PC-9 (cell line): ENCODE data around the gene MTMR3.

ENCODE experiments used
- EZH2 ChIP-seq: fragments of 200-600 bp; sonication (generic); IDR thresholded peaks from 2 replicates; pipeline ENCODE4 v1.8.0; 2017; ENCODE audit warnings: antibody characterized with exemption, low read depth
- TF ChIP-seq, protein P1 (sequence below): fragments of 200-600 bp; sonication (generic); conservative IDR thresholded peaks from 2 replicates; pipeline ENCODE4 v1.6.1; 2017; ENCODE audit warnings: mixed run types, antibody characterized with exemption, mild to moderate bottlenecking, moderate library complexity

DNA sequence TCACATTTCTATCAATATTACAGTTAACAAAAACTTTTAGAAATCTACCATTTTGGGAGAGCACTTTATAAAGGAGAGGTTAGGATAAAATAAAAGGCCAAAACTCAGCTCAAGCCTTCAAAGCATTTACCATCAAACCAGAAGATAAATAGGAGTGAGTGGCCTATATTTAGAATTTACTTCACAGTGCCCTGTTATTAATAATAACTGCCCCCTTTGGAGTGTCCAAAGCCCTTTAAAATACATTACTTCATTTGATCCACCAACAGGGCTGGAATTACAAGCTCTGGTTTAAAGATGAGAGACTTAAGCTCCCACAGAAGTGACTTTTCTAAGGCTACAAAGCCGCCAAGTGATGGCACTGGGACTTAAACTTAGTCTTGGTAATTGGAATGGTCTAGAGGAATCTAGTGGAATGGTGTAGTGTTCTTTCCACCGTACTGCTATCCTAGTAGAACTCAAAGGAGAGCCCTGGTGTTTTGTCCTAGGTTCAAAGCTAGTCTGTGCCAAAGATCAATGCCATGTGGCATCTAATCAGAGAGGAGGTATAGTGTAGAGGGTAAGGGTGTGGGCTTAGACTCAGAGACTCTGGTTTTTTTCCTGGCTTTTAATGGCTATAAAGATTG lies 21.2 kb upstream of the MTMR3 start:
- TF ChIP-seq, protein P1, sequence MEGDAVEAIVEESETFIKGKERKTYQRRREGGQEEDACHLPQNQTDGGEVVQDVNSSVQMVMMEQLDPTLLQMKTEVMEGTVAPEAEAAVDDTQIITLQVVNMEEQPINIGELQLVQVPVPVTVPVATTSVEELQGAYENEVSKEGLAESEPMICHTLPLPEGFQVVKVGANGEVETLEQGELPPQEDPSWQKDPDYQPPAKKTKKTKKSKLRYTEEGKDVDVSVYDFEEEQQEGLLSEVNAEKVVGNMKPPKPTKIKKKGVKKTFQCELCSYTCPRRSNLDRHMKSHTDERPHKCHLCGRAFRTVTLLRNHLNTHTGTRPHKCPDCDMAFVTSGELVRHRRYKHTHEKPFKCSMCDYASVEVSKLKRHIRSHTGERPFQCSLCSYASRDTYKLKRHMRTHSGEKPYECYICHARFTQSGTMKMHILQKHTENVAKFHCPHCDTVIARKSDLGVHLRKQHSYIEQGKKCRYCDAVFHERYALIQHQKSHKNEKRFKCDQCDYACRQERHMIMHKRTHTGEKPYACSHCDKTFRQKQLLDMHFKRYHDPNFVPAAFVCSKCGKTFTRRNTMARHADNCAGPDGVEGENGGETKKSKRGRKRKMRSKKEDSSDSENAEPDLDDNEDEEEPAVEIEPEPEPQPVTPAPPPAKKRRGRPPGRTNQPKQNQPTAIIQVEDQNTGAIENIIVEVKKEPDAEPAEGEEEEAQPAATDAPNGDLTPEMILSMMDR, result no peak
- no peak for TF ChIP-seq EZH2
